ENCODE measurements around the gene MYT1. TPM values are rescaled to one million over a fixed set of nuclear protein-coding genes. Genes with fewer than 3 reads are reported as not detected.

Gene MYT1
- total RNA-seq, 2 donors from 2014 or later = 0.99 TPM; not detected in 1

- Histone ChIP-seq H3K4me1 (peaks cover 18% of the 10 kb centered on the region), H3K27me3 (no peaks in the 10 kb centered on the region), H3K4me3 (no peak overlapping the region), H3K27ac (no peak overlapping the region), H3K9me3 (no peaks in the 10 kb centered on the region), H3K36me3 (replicated peaks in 1 of 2; ENCODE audit: insufficient read depth in 1 of 2, low read depth in 2 of 2) (no peaks in the 10 kb centered on the region)
- ATAC-seq (no peak), DNase-seq (no peak)
- intact Hi-C loops (cut with DNase I) = no loop called here
- 76 to 80% methylated on average over 9 to 10 of the region's 10 CpGs for WGBS, 2 donors
- TF ChIP-seq, protein P1, sequence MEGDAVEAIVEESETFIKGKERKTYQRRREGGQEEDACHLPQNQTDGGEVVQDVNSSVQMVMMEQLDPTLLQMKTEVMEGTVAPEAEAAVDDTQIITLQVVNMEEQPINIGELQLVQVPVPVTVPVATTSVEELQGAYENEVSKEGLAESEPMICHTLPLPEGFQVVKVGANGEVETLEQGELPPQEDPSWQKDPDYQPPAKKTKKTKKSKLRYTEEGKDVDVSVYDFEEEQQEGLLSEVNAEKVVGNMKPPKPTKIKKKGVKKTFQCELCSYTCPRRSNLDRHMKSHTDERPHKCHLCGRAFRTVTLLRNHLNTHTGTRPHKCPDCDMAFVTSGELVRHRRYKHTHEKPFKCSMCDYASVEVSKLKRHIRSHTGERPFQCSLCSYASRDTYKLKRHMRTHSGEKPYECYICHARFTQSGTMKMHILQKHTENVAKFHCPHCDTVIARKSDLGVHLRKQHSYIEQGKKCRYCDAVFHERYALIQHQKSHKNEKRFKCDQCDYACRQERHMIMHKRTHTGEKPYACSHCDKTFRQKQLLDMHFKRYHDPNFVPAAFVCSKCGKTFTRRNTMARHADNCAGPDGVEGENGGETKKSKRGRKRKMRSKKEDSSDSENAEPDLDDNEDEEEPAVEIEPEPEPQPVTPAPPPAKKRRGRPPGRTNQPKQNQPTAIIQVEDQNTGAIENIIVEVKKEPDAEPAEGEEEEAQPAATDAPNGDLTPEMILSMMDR (IDR thresholded peaks at IDR 0.05) = no peak
- TF ChIP-seq POLR2A (IDR thresholded peaks at IDR 0.05) = no peak
Observed at GRCh38 chr20:64214113-64214512, 49.9 kb downstream of the MYT1 start.

GRCh38 chr20:64214952-64215351 lies 50.7 kb downstream of the MYT1 start:
- Histone ChIP-seq H3K9me3 (no peaks in the 10 kb centered on the region), H3K27me3 (no peaks in the 10 kb centered on the region), H3K36me3 (replicated peaks in 1 of 2; ENCODE audit: insufficient read depth in 1 of 2, low read depth in 2 of 2) (no peaks in the 10 kb centered on the region), H3K4me1 (peaks cover 18% of the 10 kb centered on the region), H3K27ac (no peak overlapping the region), H3K4me3 (no peak overlapping the region)
- ATAC-seq = no peak
- intact Hi-C loops (cut with DNase I) = no loop called here
- no peak for DNase-seq
- WGBS, 2 donors = 56 to 68% methylated on average over 6 of the region's 6 CpGs
- TF ChIP-seq POLR2A (IDR thresholded peaks at IDR 0.05) = no peak
- TF ChIP-seq, protein P1 (IDR thresholded peaks at IDR 0.05) = no peak

DNA sequence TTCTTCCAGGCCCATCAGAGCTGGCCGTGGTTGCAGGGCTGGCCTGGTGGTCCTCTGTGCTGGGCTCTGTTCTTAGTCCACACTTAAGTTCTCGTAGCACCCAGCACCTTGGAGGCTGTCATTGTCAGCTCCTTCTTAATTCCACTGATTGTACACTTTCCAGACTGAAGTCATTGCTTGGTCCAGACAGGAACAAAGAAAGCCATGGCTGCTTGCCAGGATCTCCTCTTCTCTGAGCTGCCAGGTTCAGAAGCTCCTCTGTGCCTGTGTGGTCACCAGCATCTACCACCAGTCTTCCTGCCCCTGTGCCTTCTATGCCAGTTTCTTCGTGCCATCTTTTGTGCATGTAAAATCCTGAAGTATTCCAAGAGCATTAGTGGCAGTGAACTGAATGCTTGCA lies 51.8 kb downstream of the MYT1 start:
- ATAC-seq = no peak
- no peaks in the 10 kb centered on the region for H3K27me3 ChIP-seq
- H3K4me1 ChIP-seq = peaks cover 18% of the 10 kb centered on the region
- TF ChIP-seq POLR2A (IDR thresholded peaks at IDR 0.05) = no peak
- TF ChIP-seq, protein P1 (IDR thresholded peaks at IDR 0.05) = no peak
- H3K36me3 ChIP-seq (replicated peaks in 1 of 2; ENCODE audit: insufficient read depth in 1 of 2, low read depth in 2 of 2) = no peaks in the 10 kb centered on the region
- intact Hi-C loops (cut with DNase I) = no loop called here
- no peak overlapping the region for H3K4me3 ChIP-seq
- WGBS, 2 donors = 69 to 70% methylated on average over 3 of the region's 3 CpGs
- no peak overlapping the region for H3K27ac ChIP-seq
- peak; percentile 28 to 66 (median 47) for DNase-seq
- H3K9me3 ChIP-seq = no peaks in the 10 kb centered on the region

- intact Hi-C loops (cut with DNase I) = no loop called here
- Histone ChIP-seq H3K27ac (no peak overlapping the region), H3K27me3 (no peaks in the 10 kb centered on the region), H3K9me3 (no peaks in the 10 kb centered on the region), H3K4me1 (peaks cover 18% of the 10 kb centered on the region), H3K36me3 (replicated peaks in 1 of 2; ENCODE audit: insufficient read depth in 1 of 2, low read depth in 2 of 2) (no peaks in the 10 kb centered on the region), H3K4me3 (no peak overlapping the region)
- ATAC-seq (no peak), DNase-seq (no peak)
- no peak for TF ChIP-seq POLR2A (IDR thresholded peaks at IDR 0.05)
- TF ChIP-seq, protein P1 (IDR thresholded peaks at IDR 0.05) = no peak
- WGBS, 2 donors = 65 to 93% methylated on average over 5 to 11 of the region's 11 CpGs
Observed at GRCh38 chr20:64216910-64217309, 52.7 kb downstream of the MYT1 start.

- 66 to 69% methylated on average over 13 of the region's 13 CpGs for WGBS, 2 donors
- Histone ChIP-seq H3K4me3 (no peak overlapping the region), H3K9me3 (no peaks in the 10 kb centered on the region), H3K27me3 (no peaks in the 10 kb centered on the region), H3K4me1 (peaks cover 12% of the 10 kb centered on the region), H3K36me3 (replicated peaks in 1 of 2; ENCODE audit: insufficient read depth in 1 of 2, low read depth in 2 of 2) (no peaks in the 10 kb centered on the region), H3K27ac (no peak overlapping the region)
- TF ChIP-seq POLR2A (IDR thresholded peaks at IDR 0.05) = no peak
- TF ChIP-seq, protein P1 (IDR thresholded peaks at IDR 0.05) = no peak
- intact Hi-C loops (cut with DNase I) = no loop called here
- no peak for ATAC-seq
- DNase-seq = no peak
Observed at GRCh38 chr20:64217539-64218221, 53.4 kb downstream of the MYT1 start.
